Femur (tissue), 1 donor: ENCODE measurements around the gene CCL19.

Source experiments
- DNase-seq: peaks from one replicate; pipeline ENCODE4 v3.0.0-alpha.2; 2017

Gene CCL19

GRCh38 chr9:34693560-34693959, 2.5 kb upstream of the CCL19 start:
- no peak for DNase-seq

- no peak for DNase-seq
These were observed 850 bp upstream of the CCL19 start for GRCh38 chr9:34691936-34692315.

GRCh38 chr9:34689512-34689911, 1.6 kb downstream of the CCL19 start:
- DNase-seq: no peak

- DNase-seq: no peak
These were observed 2.0 kb downstream of the CCL19 start for GRCh38 chr9:34689116-34689470.

GRCh38 chr9:34688329-34689115, 2.6 kb downstream of the CCL19 start:
- no peak for DNase-seq

GRCh38 chr9:34687276-34688030, 3.6 kb downstream of the CCL19 start:
- DNase-seq: no peak

GRCh38 chr9:34686732-34687131, 4.3 kb downstream of the CCL19 start:
- no peak for DNase-seq

- DNase-seq: no peak
These were observed 4.8 kb downstream of the CCL19 start for GRCh38 chr9:34686231-34686630.

- no peak for DNase-seq
These were observed 5.5 kb downstream of the CCL19 start for GRCh38 chr9:34685591-34685990.

- no peak for DNase-seq
These were observed 6.3 kb downstream of the CCL19 start for GRCh38 chr9:34684816-34685215.

- no peak for DNase-seq
These were observed 6.9 kb downstream of the CCL19 start for GRCh38 chr9:34684145-34684544.

GRCh38 chr9:34675869-34676268, 15.2 kb downstream of the CCL19 start:
- DNase-seq: no peak

GRCh38 chr9:34675048-34675714, 15.9 kb downstream of the CCL19 start:
- DNase-seq: peak; percentile 63

GRCh38 chr9:34674440-34674839, 16.6 kb downstream of the CCL19 start:
- DNase-seq: no peak

- DNase-seq: no peak
These were observed 19.8 kb downstream of the CCL19 start for GRCh38 chr9:34671307-34671706.

- DNase-seq: no peak
These were observed 21.1 kb downstream of the CCL19 start for GRCh38 chr9:34669809-34670562.

- peak; percentile 96 for DNase-seq
These were observed 25.5 kb downstream of the CCL19 start for GRCh38 chr9:34665381-34666250.

GRCh38 chr9:34665067-34665380, 26.1 kb downstream of the CCL19 start:
- DNase-seq: no peak

GRCh38 chr9:34664281-34665066, 26.6 kb downstream of the CCL19 start:
- peak; percentile 80 for DNase-seq

- no peak for DNase-seq
These were observed 27.8 kb downstream of the CCL19 start for GRCh38 chr9:34663303-34663605.

- DNase-seq: no peak
These were observed 28.4 kb downstream of the CCL19 start, which contains the start of gene CCL27 for GRCh38 chr9:34662526-34663302. Gene CCL27 (minus strand): TSS chr9:34662657. CDS start chr9:34662633, 24 bp downstream.
